HuH-7.5 (cell line): Measurements from ENCODE around the gene MYO5B.

Experiments used
- DNase-seq: peaks from one replicate; pipeline ENCODE4 v3.0.0; 2011; ENCODE audit warnings: low spot score

MYO5B gene

DNA sequence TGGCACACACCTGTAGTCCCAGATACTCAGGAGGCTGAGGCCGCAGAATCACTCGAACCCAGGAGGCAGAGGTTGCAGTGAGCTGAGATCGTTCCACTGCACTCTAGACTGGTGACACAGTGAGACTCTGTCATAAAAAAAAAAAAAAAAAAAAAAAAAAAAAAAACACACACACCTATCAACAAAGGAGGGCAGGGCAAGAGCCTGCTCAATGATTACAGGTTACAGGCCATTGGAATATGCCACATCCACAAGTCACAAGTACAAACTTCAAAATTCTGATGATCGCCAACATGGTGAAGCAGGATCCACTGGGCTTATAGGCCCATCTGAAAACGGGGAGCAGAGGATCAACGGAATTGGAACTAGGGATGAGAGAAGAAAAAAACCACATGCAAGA is 6.3 kb downstream of the MYO5B start:
- DNase-seq: no peak

DNA sequence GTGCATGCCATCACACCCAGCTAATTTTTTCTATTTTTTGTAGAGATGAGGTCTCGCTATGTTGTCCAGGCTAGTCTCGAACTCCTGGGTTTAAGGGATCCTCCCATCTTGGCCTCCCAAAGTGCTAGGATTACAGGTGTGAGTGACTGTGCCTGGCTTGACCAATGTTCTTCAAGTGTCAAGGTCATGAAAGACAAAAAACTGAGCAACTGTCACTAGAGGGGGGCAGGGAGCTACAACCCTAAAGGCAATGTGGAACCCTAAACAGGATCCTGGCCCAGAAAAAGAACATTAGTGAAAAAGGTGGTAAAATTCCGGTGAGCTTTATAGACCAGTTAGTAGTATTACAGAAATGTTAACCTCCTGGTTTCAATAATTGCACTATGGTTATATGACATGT is 7.3 kb downstream of the MYO5B start:
- no peak for DNase-seq

DNA sequence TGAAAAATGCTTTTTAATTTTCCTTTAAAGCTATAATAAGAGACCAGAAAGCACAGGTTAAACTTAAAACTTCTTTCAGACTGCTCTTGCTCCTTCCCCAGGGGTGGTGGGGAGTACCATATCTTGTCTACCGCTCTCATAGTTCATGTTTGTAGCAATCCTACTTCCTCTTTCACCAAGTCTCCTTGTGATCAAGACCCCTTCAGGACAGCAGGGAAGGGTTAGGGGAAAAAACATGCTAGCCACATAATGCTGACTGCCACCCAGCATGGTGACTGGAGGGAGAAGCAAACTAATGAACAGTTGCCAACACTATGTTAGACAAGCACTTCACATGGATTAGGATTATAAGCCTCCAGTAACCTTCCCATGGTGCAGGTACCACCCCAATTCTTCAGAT is 8.6 kb downstream of the MYO5B start:
- DNase-seq: no peak

DNA sequence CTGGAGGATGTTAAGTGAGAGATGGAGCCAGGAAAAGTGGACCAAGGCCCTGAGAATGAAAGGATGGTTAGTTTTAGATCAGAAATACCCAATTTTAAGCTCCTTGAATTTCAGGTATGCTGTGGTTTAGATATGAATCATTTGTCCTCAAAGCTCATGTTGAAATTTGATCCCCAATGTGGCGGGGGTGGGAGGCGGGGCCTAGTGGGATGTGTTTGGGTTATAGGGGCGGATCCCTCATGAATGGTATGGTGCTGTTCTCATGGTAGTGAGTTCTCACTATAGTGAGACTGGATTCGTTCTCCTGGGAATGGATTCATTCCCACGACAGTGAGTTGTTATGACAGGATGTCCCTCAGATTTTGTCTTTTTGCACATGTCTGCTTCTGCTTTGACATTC is 11.4 kb downstream of the MYO5B start:
- no peak for DNase-seq

DNA sequence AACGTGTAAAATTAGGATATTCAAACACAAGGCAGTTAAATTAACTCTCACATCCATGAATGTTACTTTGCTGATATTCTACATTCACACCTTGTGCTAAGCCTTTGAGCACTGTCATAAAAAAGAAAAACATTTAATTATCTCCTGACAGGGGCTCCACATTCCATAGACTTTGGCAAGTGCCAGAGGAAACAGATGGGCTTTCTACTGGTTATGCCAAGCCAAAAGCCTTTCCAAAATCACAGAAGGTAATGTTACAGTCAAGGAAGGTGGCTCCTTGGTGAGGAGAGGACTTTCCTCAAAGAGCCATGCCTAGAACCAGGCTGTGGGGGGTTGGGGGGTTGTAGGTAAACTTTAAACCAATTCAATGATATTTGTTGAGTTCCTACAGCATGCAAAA is 12.4 kb downstream of the MYO5B start:
- DNase-seq: no peak

DNA sequence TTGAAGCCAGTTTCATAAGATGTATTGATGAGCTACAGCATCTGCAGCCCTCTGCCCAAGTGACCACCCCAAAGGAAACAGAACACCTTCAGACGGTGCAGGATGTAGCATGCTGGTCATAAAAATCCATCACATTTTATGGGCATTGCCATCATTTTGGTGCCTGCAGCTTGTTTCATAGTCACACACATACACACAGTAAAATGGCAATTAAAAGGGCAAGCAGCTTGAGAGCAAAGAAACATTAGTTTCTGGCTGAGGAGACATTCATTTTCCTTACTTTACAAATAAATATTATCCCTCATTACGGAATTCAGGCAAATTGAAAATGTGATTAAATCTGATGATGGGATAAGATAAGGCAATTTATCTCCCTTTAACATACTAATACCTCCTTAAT is 13.4 kb downstream of the MYO5B start:
- DNase-seq: no peak

DNA sequence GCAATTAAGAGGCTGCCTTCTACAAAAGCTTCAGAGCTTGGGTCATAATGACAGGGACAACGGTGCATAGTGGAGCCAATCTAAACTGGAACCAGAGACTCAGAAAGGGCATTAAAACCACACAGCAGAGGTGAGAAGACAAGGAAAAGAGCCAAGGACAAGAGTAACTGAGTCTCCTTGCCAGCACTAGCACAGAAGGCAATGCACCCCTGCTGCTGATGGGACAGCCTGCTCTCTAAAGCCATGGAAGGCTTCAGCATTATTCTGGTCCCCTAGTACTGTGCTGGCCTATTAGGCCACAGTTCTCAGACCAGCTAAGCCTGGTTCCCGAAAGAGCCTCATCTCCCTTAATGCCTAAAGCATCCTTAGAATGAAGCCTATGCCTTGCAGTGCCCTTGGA is 15.5 kb downstream of the MYO5B start:
- DNase-seq: no peak

DNA sequence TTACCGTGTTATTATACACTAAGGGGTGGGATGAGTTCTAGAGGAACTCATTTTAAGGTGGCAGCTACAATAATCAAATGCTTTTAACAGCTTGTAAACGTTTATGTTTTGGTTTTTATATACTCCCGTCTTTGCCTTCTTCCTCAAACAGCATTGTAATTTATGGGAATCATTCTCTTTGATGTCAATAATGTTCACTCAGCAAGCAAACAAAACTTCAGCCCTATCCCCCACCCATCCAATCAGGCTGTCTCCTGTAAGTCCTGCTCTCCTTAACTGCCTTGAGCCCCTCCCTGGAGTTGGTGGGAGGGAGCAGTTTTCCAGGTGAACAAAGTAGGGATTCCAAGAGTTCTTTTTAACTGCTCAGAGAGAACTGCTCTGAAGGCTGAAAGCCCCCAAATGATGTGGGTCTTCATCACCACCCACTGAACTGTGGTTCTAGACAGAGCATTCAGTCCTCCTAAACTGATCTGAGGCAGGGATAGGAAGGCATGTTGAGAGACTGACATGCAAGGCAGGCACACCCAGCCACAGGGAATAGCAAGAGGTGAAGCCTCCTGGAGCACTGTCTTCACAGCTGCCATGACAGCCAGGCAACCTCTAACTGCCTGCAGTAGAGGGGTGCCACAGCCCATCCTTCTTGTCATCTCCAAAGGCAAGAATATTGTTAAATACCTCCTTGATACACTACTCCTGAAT is 17.5 kb downstream of the MYO5B start:
- DNase-seq: no peak

DNA sequence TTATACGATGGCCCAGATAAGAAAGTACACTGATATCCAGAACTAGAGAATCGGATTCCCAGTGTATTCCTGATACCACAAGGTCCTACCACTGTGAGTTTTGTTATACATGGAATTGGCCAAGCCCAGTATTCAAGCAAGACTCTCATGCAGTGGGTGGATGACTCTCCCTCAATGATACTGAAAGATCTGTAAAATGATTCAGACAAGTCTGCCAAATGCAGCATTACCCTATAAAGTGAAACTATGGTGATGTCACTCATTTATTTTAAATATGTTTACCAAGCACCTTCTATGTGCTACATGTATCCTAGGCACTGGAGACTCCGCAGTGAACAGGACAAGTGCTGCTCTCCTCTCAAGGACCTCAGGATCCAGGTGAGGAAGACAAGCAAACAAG is 22.6 kb downstream of the MYO5B start:
- DNase-seq: no peak

DNA sequence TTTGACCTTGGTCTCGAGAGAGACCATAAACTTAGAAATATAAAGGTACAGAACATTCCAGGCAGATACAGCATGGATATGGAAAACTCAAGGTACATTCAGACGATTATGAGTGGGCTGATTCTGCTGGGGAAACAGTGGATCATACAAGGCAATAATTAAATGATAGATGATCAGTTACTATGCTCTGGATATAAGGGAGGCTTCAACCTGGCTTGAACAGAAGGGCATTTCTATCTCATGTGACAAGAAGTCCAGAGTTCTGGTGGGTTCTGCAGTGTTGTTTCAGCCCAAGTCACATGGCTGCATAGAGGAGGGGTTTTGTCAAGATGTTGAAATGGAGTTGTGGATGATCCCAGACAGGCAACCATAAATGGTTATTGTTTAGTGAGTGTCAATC is 23.5 kb downstream of the MYO5B start:
- DNase-seq: no peak

DNA sequence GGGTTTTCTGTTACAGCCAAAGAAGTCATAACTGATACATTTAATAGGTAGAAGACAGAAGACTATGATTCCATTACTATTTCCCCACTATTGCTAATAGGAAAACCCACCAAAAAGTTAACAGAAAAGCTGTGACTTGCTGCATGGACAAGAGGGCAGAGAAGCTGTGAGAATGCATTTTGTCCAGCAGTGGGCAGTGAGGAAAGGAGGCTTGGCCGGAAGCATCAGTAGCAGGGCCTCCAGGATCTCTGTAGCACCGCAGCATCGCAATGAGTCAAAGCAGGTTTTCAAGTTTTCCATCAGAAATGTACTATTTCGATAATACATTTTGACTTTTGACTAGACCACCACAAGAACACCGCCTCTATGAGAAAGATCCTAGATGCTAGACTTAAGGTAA is 24.9 kb downstream of the MYO5B start:
- DNase-seq: no peak

DNA sequence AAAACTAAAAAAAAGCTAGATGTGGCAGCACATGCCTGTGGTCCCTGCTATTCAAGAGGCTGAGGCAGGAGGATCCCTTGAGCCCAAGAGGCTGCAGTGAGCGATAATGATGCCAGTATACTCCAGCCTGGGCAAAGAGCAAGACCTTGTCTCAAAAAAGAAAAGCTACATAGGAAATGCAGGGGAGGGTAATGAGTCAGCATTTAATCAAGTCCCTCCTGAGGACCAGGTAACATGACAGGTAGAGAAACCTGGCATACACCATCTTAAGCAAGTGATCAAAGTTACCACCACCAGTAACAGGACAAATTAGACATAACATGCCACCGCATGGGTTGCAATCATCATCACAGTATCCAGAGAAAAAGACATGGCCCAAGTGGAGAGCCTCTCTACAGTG is 25.8 kb downstream of the MYO5B start:
- no peak for DNase-seq

DNA sequence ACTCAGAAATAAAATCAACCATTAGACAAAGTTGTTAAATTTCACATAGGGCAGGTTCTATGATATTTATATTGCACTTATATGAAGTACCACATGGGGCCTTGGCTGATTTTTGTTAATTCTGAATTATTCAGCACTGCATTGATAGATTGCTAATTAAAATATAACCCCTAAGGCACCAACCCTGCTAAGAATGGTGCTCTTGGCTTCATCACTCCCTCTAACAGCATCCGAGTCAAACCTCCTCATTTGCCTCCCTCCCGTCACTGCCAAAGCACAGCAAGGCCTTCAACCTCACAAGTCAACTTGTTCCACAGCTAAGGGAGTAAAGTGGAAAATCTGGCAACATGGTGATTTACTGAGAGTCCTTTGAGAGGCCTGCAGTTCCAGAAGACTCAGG is 27.0 kb downstream of the MYO5B start:
- no peak for DNase-seq

DNA sequence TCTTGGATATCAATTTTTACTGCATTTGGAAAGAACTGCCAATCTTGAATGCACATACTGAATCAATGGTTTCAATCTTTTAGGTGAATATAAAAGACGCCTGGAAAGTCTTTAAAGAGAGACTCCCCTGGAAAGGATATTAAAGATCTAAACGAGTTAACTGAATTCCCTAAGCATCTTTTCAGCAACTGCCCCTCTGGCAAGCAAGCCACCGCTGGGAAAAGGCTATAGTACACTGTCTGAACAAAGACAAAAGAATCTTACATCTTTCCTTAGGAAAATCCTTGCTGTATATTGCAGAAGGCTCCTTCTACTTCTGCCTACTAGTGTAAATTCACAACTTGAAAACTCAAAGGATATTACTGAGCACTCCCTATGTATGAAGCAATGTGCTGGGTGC is 28.0 kb downstream of the MYO5B start:
- no peak for DNase-seq

DNA sequence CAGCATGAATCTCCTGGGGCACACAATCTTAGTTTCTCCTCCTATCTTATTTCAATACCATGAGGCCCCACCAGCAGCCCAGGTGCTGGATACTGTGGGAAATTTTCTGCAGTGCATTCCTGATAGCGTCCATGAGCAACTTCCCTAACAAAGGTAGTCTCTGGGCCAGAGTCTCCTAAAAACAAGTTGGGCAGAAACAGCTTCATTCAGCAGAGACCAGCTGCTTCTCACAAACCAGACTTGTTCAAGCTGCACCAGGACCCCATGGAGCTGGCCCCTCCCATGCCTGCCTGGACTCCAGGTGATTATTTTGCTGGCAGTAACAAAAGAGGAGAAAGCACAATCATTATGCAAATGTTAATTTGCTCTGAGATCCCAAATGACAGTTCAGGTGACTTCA is 31.4 kb downstream of the MYO5B start:
- DNase-seq: no peak

DNA sequence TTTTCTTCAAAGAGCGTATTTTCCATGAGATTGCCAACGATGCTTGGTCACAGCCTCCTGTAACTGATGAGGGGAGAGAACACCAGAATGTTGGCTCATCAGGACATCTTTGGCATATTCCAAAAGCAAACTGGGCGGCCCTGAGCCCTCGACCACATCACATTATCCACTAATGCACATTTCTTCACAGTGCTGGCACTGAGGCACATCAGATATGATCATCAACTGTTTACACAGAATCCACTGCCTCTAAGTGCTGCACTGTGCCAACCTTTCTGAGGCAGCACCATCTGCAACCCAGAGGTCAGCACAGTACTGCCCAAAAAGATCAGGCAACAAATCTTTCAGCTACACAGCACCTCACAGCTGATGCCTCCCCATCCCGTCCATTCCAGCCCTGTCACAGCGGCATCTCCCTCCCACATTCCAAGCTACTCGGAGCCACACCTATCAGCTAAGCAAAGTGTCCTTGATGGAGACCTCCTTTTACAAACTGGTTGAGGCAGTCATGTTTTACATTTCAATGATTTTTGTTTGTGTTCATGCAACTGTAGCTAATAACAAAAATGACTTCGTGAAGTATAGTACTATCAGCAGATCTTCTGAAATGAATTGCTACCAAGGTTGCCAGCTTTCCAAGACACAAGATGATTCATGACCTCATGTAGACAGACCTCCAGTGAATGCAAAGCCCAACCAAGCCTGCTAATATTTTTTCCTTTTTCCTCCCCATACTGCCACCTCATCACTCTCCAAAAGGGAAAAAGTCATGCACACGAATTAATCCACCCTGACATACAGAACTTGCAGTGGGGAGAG is 32.3 kb downstream of the MYO5B start:
- no peak for DNase-seq

DNA sequence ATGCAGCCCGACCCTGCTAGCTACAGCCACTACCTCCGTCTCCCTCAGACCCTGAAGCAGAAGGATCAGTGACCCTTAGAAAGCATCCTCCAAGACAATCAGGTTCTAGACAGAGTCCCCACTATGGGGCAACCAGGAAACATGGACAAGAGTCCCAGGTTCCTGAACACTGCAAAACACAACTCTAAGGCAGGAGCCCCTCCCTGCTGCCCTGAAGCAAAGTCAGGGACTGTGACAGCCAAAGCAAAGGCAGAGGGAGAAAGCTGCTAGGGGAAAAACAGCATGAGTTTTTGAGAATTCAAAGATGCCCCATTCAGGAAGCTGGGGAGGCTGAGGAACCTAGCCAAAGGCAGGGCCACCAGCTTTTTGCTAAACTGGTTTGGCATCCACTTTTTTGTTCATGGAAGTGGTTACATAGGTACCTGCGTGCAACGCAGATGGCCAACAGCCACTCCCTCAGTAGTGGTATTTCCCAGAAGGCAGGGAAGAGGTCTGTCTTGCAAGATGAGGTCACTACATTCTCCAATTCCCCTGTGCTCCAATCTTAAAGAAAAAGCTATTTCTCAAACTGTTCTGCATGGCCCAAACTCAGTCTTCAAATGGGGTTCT is 33.2 kb downstream of the MYO5B start:
- DNase-seq: no peak

DNA sequence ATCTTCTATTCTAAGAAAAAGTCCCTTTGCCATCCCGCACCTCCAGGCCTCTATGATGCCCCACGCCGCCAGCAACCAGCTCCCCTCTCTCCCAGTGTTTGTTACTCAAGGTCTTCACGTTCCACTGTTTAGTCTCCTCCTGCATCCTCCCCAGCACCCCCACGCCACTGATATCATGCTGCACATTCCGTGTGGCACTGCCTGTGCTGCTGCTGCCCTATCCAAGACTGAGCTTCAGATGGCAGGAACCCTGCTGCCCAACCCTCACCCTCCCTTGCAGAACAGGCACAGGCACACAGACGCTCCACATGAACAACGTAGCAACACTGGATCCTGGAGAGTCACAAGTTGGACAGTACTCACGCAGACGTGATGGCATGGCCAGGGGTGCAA is 35.3 kb downstream of the MYO5B start:
- DNase-seq: no peak

DNA sequence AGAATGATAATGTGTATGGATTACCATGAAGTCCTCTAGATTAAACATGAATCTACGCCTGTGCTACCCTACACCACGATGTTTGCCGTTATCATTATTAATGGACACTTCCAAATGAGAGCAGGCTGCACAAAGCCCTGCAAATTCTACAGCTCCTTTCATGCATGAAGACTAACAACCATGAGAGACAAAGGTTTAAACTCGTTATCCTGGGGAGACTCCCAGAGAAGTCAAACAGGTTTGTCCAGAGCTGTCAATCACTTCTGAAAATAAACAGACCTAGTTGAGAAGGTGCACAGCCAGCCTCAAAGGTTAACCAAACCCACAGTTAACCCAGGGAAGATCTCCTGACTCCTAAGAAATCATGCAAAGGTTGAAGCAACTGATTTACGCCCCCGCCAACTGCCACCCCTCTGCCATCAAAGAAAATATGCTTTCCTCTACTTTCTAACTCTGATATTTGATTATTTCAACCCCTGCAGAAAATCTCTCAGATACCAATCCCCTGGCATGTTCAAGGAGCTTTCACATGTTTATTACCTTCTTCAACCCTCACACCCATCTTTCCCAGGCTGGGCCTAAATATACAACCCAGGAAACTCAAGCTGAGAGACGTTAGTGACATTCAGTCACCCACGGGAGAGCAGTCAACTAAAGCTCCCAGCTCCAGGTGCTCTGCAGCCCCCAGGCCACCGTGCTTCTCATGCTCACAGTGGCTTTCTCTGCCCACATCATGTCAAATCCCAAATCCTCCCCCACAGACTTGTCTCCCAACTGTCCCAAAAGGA is 35.9 kb downstream of the MYO5B start:
- DNase-seq: peak; percentile 10

DNA sequence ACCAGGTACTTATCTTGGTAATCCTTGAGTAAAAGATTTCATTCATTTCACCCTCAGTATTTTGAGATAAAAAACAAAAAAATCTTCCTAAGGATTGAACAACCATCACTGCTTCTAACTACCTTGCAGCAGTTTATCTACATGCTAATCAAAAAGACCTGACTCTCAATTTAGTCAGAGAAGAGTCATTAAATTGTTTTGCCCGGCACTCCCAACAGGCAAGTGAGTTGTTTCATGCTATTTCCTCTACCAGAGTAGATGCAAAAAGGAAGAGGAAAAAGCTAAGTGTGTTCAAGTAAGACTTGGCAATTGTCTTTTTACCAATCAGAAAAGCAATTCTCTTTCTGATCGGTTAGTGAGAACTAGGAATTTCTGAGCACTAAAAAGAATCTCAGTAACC is 39.5 kb downstream of the MYO5B start:
- DNase-seq: no peak

DNA sequence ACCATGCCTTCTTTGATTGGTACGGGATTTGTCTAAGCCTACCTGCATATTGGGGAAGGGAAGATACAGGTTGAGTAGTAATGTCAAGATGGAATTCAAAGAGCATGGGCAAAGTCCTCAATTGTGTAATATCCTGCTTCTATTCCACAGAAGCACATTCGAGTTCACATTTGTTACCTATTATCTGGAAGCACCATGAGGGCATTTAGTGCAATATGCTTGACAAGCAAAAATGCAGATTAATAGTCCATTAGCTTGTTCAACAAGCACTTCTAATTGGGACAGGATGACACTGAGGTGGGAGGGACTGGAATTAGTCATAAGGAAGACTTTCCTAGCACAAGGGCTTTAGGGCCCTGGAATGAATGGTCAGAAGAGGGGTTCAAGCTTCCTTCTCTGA is 40.5 kb downstream of the MYO5B start:
- no peak for DNase-seq

DNA sequence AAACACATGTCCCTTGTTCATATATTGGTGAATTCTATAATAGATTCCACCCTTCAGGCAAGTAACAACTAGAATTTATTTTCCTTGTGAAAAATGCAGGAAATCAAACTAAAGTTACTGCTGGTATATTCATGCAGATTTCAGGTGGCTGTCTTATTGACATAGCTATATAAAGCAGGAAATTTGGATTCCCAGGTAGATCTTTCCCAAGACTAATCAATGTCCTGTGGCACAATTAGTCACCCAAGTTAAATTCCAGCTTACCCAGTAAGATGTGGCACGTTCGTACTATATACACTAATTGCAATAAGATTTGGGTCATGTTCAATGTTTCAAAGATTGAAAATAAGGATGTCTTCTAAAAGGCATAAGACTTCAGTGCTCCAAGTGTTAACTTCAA is 42.0 kb downstream of the MYO5B start:
- DNase-seq: no peak

DNA sequence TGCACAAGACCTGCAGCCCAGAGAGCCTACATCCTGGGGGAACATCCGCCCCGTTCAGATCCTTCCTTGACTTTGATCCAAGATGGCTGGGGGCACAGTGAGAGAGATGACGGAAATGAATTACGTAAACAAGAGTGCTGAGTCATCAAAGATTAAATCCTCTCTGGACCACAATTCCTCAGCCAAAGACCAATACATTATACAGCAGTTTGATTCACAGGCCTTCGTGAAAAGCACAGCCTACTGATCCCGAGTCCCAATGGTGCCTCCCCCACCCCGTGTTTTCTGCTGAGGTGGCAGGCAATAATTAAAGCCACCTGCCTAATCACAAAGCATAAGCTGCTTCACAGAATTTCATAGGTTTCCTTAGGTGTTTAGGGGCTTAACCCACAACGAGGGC is 43.0 kb downstream of the MYO5B start:
- DNase-seq: no peak
